HG02970 (cell line): ENCODE results near the gene MACROH2A2.

Experiments
- ATAC-seq: cut with Tn5 transposase; IDR thresholded peaks from one replicate; pipeline ENCODE4 v1.9.1; 2021; ENCODE audit warnings: mild to moderate bottlenecking, moderate library complexity, moderate number of reproducible peaks; ENCODE audit not compliant: unreplicated experiment, low FRiP score

MACROH2A2 gene

DNA sequence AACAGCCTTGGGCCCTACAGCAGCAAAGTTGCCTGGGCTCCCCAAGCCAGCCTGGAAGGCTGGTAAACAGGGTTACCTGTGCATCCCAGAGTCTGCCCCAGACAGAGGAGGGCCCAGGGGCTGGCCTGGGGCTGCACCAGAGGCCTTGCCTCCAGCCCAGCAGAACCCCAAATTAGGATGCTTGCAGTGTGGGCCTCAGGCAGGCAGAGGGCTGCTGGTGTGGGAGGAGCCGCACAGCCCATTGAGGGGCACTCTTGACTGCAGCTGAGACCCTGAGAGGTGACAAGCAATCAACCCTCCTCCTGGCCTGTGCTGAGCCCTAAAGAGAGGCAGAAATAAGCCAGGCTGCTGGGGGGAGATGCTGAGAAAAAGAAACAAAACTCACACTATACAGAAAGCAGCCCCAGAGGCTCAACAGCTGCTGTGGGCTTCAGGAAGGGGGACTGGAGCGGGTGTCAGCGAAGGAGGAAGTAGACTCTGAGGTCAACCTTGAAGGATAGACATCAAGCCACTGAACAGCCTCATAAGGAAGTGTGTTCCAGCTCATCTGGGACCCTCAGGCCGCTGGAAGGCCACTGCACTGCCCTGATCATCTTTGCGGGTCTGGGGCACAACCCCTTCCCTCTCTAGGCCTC is 73.4 kb downstream of the MACROH2A2 start:
- ATAC-seq: no peak

DNA sequence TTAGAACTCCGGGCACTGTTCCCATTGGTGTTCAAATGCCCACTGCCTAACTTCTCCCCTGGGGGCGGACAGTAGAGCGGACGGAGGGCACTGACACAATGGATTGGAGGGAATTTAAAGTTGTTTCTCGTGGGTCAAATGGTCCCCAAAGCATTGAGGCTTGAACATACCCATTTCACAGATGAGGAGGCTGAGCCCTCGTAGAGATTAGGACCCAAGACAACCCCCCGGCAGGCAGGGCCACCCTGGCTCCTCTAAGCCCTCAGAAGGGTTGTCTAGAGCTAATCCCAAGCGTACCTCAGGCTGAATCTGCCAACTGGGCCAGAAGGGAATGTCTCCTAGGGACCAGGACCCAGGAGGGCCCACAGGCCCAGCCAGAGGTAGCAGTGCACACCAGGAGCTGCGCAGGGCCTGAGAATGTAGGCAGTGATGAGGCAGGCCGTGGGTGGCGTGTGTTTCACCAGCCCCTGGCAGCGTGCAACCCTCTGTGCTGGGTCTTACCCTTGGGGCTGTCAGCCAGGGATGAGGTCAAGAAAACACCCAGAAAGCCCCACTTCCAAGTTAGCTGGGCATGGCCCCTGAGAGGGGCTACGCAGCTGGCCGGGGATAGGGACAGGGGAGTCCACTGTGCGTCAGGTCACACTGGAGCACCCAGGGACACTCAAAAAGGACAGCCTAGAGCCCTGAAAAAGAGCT is 74.2 kb downstream of the MACROH2A2 start:
- no peak for ATAC-seq

GRCh38 chr10:70130878-70131559 is 78.4 kb downstream of the MACROH2A2 start:
- ATAC-seq: no peak

DNA sequence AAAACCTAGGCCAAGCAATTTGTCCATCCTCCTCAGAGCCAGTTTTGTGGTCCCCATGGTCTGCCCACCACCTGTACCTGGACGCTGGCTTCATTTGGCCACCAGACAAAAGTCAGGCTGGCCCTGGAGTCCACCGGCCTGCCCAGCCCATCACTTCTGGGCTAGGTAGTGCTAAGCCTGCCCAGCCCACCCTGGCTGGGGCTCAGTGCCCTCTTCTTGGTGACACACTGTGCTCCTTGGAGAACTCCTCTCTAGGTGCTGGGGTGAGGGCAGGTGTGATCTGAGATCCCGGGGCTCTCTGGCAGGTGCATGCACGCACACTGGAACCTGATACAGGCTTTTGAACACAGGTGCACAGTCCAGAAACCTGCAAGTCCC is 78.9 kb downstream of the MACROH2A2 start:
- ATAC-seq: no peak

DNA sequence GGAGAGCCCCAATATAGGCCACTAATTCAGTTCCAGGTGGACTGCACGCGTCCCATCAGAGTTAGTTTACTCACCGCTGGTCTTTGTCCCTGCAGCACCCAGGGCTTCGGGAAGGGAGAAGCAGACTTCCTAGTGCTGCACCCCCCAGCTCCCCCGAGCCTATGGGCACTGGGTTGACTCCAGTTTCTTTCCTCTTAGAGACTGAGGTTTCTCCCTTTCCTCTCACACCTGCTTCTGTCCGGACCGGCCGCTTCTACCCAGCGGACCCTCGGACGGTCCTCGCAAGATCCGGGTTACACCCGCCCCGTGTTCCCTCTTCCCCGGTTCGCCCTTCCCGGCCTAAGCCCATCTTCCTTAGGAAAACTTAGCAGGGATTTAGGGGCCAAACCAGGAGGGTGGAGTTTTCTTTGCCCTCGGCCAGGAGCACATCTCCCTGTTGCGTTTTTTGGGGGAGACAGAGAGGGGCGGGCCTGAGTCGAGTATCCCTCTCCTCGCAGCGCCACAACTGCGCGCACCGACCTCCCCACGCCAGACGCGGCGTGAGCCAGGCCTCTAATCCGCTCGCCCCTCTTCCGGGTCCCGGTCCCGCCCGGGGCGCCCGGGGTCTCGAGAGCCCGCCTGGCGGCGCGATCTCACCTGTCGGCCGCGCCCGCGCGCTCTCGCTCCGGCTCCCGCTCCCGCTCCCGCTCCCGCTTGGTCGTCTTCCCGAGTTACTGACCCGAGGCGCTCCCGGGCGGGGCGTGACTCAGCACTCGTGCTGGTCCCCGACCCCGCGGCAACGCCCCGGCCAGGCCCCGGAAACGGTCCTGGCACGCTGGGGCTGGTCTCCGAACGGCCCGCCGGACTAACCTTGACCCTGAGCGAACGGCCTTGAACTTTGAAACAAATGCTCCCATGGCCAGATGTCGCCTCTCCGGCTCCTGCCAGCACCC is 79.7 kb downstream of the MACROH2A2 start, which contains the start of gene AIFM2:
Gene AIFM2 (minus strand): TSS at position 728 of the 932 bp plus-strand sequence. CDS start 8,741 bp downstream, outside the sequence.
- peak; percentile 77 for ATAC-seq

DNA sequence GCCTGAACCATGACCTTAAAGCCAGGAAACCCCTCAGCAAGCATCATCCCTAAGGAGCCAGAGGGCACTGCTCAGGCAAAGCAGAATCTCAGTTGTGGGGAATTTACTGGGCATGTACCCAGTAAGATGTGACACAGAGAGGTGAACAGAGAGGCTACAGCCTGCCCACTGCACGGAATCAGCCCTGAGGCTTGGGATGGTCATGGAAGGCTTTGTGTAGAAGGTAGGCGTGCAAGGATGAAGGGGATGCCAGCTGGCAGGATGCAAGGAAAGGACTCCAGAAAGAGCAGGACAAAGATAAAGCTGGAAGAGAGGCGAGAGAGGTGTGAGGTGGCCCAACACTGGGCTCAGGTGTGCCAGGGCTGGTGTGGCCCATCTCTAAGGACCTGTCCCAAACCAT is 82.4 kb downstream of the MACROH2A2 start:
- no peak for ATAC-seq

DNA sequence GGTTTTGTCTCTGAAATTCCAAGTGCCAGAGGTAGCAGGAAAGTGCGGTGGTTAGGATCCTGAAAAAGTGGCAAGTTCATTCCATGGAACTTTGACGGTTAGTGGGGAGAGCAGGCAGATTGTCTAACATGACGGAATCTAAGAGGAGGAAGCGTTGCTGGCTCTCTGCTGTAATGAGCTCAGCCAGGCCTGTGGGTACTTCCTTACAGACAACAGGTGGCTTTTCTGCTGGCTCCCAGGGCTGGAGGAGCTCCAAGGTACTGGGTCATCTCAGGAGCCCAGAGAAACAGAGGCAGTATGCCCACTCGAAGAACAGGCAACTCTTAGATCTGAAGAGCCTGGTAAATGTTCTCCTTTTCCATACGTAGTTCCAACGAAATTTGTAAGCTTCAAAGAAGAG is 83.0 kb downstream of the MACROH2A2 start:
- no peak for ATAC-seq

GRCh38 chr10:70137135-70137534 is 84.5 kb downstream of the MACROH2A2 start:
- no peak for ATAC-seq

GRCh38 chr10:70137927-70138883 is 85.6 kb downstream of the MACROH2A2 start:
- ATAC-seq: no peak

GRCh38 chr10:70139151-70139996 is 86.7 kb downstream of the MACROH2A2 start:
- no peak for ATAC-seq

DNA sequence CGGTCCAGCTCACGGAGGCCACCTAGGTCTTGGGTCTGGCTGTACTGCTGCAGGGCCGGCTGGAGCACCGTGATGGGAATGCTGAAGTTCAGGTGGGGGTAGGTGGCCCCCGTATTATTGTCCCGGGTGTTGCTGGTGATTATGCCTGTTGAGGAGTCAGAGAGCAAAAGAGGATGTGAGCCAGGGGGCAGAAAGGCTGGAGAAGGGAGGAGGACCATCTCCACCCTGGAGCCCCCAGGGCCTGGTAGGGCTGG is 87.3 kb downstream of the MACROH2A2 start:
- no peak for ATAC-seq

GRCh38 chr10:70140297-70140696 is 87.7 kb downstream of the MACROH2A2 start:
- ATAC-seq: no peak

GRCh38 chr10:70142555-70142954 is 89.9 kb downstream of the MACROH2A2 start:
- no peak for ATAC-seq

- no peak for ATAC-seq
Measured at GRCh38 chr10:70144372-70145110, 91.9 kb downstream of the MACROH2A2 start.

GRCh38 chr10:70145166-70145665 is 92.6 kb downstream of the MACROH2A2 start:
- ATAC-seq: no peak

- ATAC-seq: peak; percentile 47
Measured at GRCh38 chr10:70145666-70146488, 93.2 kb downstream of the MACROH2A2 start.
